Stimulated activated CD8-positive, alpha-beta memory T cell treated with anti-CD3 and anti-CD28 coated beads, Interleukin-12 subunit alpha, Interleukin-12 subunit beta, amount 100 ng/mL, for 24 hours (primary cell): Measurements from ENCODE around the gene DHX34.
"Not testable (repeated sequence)": the region's sequence is repeated elsewhere in the genome, so short reads cannot be mapped to it uniquely, and the experiment has no call there.

ENCODE experiments used
- DNase-seq: peaks from one replicate; pipeline ENCODE4 v3.0.0-alpha.2; 2020; ENCODE audit errors: extremely low read depth

Gene DHX34

DNA sequence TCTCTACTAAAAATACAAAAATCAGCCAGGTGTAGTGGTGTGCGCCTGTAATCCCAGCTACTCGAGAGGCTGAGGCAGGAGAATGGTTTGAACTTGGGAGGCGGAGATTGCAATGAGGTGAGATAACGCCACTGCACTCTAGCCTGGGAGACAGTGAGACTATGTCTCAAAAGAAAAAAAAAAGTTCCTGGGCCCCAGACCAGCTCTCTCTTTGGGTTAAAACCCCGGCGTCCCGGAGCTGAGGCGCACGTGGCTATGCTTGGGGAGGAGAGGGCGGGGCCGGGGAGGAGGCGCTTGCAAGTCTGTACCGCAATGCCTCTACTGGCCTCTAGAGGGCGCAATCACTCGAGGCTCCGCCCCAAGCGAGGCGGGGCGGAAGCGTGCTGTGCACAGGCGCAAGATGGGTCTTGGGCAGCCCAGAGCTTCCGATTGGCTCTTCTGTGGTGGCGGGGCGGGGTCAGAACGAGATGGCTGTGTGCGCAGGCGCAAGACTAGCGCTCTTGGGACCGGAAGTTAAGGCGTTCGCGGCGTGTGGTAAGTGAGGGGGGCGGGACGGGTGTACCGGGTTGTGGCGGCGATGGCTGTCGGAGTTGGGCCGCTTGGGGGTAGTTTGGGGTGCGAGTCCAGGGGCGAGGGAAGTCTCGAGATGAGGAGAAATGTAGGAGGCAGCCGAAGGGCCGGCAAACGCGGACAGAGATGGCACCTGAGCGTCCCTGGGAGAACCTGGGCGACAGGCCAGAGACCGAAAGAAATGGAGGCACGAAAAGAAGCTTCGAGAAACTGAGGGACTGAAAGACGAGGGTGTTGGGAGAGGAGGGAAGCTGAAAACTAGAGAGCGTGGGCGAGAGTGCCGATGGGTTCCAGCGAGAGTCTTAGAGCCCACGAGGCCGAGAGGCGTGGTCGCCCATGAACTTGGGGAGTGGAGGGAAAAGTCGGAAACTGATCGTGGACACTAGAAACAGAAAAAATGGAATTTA lies at the start of gene DHX34:
Gene DHX34, plus strand, starts transcription at position 497 of the 977 bp plus-strand sequence. CDS start 3,716 bp downstream, outside the sequence.
- peak; percentile 96 for DNase-seq

DNA sequence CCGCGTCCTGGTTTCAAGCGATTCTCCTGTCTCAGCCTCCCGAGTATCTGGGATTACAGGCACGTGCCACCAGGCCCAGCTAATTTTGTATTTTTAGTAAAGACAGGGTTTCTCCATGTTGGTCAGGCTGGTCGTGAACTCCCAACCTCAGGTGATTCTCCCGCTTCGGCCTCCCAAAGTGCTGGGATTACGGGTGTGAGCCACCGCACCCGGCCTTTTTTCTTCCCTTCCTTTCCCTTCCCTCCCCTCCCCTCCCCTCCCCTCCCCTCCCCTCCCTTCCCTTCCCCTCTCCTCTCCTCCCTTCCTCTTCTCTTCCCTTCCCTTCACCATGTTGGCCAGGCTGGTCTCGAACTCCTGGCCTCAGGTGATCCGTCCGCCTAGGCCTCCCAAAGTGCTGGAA lies 48.2 kb upstream of the DHX34 start:
- DNase-seq, result not testable (repeated sequence)

GRCh38 chr19:47302249-47302648 lies 46.9 kb upstream of the DHX34 start:
- DNase-seq, result no peak

DNA sequence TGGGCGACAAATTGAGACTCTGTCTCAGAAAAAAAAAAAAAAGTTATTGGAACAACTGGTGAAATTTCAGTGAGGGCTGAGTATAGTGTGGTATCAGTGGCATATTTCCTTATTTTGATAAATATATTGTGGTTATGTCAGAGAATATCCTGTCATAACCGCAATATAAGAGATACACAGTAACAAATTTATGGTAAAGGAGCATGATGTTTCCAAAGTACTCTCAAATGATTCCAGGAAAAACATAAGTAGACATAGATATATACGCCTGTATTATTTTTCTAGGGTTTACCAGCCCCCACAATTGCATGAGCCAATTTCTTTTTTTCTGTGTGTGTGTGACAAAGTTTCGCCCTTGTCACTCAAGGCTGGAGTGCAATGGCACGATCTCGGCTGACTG lies 45.1 kb upstream of the DHX34 start:
- no peak for DNase-seq

DNA sequence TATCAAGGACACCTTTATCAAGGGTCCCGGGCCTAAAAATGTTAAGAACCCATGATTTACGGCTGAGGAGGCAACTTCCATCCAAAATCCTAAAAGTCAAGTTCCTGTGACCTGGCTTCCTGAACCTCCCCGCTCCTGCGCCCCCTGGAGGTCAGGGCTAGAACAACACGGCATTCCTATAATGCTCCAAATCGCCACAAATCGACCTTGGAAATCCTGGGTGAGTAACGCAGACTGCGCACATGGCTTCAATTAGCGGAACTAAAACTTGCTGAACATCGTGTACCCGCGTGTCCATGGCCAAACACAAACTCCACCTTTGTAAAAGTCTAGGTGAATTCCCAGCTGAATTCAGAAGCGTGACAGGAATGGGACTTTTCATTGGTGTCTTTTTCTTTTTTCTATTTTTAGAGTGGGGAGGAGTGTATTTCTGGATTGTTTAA lies 43.8 kb upstream of the DHX34 start:
- DNase-seq, result peak; percentile 16

- DNase-seq, result no peak
These were observed 42.8 kb upstream of the DHX34 start for GRCh38 chr19:47306303-47306702.

DNA sequence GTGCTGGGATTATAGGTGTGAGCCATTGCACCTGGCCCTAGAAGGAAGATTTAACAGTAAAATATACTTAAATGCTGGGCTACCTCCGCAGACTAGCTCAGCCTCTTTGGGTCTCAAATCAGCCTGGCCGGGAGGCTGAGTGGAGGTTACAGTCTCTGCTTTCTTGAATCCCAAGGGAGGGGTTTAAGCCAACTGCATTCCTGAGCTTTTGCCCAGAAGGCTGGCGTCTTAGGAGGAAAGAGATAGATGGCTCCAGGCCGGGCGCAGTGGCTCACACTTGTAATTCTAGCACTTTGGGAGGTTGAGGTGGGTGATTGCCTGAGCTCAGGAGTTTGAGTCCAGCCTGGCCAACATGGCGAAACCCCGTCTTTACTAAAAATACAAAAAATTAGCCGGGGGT lies 40.1 kb upstream of the DHX34 start:
- no peak for DNase-seq

GRCh38 chr19:47309608-47310007 lies 39.5 kb upstream of the DHX34 start, which contains the start of gene C5AR1:
C5AR1 (plus strand) TSS chr19:47309861; CDS start chr19:47309896, 35 bp downstream.
- DNase-seq, result no peak

GRCh38 chr19:47310323-47310722 lies 38.8 kb upstream of the DHX34 start:
- no peak for DNase-seq

- no peak for DNase-seq
These were observed 38.3 kb upstream of the DHX34 start for GRCh38 chr19:47310819-47311218.

GRCh38 chr19:47312366-47313006 lies 36.6 kb upstream of the DHX34 start:
- DNase-seq, result no peak

- no peak for DNase-seq
These were observed 35.3 kb upstream of the DHX34 start for GRCh38 chr19:47313754-47314295.

DNA sequence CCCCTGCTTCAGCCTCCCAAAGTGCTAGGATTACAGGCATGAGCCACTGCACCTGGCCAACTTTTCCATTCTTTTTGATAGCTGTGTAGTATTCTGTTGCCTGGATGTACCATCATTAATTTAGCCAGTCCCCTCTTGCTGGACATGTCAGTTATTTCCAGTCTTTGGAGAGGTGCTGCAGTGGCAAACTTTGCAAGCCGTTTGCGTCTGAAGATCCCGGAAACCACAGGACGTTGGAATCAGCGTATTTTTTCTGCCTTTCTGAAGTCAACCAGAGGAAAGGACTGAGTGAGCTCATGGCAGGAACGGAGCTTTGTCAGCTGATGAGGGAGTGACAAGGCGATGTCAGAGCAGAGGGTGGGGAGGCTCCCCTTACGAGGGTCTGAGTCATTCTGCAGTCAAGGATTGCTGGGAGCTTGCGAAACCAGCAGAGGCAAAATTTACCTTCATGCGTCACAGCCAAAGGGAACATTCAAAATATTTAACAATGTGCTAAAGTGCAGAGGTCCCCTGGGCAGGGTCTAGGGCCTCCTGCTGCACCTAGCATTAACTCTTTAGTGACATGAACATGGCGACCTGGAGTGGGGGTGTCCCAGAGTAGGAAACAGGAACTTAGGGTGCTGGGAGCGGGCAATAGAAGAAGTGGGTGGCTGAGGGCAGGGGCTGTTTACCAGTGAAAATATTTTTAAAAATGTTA lies 33.8 kb upstream of the DHX34 start:
- DNase-seq, result peak; percentile 11

DNA sequence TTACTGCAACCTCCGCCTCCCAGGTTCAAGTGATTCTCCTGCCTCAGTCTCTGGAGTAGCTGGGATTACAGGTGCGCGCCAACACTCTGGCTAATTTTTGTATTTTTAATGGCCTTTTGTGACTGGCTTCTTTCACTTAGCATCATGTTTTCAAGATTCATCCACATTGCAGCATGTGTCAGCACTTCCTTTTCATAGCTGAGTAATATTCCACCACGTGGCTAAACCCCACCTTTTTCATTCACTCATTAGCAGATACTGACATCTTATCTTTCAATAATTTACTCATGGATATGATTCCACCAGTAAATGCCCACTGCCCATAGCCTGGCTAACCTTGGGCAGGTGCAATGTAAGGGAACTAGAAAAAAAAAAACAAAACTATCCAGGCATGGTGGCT lies 32.6 kb upstream of the DHX34 start:
- no peak for DNase-seq

GRCh38 chr19:47319923-47320871 lies 28.9 kb upstream of the DHX34 start:
- DNase-seq, result no peak

- no peak for DNase-seq
These were observed 27.5 kb upstream of the DHX34 start for GRCh38 chr19:47321630-47322029.

DNA sequence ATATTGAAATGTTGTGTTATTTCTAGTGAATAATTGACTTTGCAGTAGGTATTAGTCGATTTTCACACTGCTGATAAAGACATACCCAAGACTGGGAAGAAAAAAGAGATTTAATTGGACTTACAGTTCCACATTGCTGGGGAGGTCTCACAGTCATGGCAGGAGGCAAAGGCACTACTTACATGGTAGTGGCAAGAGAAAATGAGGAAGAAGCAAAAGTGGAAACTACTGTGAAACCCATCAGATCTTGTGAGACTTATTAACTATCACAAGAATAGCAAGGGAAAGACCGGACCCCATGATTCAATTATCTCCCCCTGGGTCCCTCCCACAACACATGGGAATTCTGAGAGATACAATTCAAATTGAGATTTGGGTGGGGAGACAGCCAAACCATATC lies 27.1 kb upstream of the DHX34 start:
- DNase-seq, result no peak

DNA sequence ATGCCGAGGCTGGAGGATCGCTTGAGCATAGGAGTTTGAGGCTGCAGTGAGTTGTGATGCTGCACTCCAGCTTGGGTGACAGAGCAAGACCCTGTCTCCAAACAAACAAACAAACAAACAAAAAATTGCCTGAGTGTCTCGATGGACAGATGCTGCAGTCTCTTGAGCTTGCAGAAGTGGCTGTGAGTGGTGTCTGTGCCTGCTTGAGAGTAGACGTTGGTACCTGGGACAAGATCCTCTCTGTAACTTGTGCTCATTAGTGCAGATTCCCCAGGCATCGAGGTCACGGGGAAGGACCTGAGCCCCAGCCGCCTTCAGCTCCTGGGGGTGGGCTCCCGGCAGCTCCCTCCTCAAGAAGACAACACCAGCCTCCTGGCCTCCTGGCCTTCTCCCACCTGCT lies 25.7 kb upstream of the DHX34 start:
- no peak for DNase-seq

DNA sequence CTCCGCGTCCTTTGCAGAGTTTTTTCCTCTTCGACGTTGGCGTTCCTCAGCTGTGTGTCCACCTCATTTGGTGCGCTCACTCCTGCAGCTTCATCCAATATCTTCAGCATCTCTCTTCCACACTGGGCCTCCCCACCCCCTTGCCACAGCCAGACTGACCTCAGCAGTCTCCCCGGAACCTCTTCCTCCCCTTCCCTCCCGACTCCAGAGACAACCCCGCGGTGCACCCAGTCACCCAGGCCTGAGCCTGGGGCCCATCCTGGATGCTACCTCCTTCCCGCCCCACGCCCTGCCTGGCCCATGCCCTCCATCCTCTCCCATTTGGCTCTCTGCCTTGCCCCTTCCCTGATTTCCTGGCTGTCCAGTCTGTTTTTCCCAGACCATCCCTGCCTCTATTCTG lies 25.2 kb upstream of the DHX34 start:
- no peak for DNase-seq

- no peak for DNase-seq
These were observed 24.6 kb upstream of the DHX34 start for GRCh38 chr19:47324502-47324901.

DNA sequence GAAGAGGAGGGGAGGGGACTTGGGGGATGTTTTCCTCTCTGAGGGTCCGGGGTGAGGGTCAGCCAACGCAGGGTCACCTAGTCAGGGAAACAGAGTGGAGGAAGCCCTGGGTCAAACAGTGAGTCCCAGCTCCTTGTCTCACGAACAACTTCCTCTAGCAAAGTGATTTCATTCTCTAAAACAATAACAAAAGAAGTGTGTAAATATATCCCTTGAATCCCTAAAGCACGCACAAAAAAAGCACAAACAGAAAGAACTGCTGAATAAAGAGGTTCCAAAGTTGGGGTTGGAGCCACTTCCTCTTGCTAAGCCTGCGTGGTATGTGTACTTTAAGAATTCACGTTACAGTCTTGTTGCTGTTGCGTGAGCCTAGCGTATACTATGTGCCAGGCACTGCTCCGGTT lies 18.6 kb upstream of the DHX34 start:
- no peak for DNase-seq
